Measurements from ENCODE around the gene BHMT2. TPM values are rescaled to one million over a fixed set of nuclear protein-coding genes. Genes with fewer than 3 reads are reported as not detected.

The BHMT2 gene
- polyA plus RNA-seq, 3 donors, result not detected

- Histone ChIP-seq H3K79me2 (ENCODE audit: insufficient read depth, low read length) (no peaks in the 10 kb centered on the region), H3K4me1 (ENCODE audit: control insufficient read depth in 1 of 2, insufficient read depth in 2 of 2, low read length in 2 of 2) (peaks cover 0 to 3% of the 10 kb centered on the region in 2 donors), H3K27me3 (ENCODE audit: control insufficient read depth in 2 of 2, insufficient read depth in 2 of 2, low read length in 2 of 2) (peaks cover 8 to 15% of the 10 kb centered on the region in 2 donors), H3K4me2 (replicated peaks; ENCODE audit: extremely low read depth, low read length, poor library complexity, severe bottlenecking) (no peak overlapping the region), H3K27ac (ENCODE audit: low read depth in 1 of 2, low read length in 2 of 2) (no peak overlapping the region), H4K20me1 (ENCODE audit: insufficient read depth, low read length) (no peaks in the 10 kb centered on the region), H3K9me3 (replicated peaks in 1 of 2; ENCODE audit: control insufficient read depth in 1 of 2, insufficient read depth in 1 of 2, low read length in 2 of 2) (no peaks in the 10 kb centered on the region), H3K36me3 (replicated peaks in 1 of 2; ENCODE audit: control insufficient read depth in 1 of 2, insufficient read depth in 2 of 2, low read length in 2 of 2) (no peaks in the 10 kb centered on the region), H3K4me3 (replicated peaks in 1 of 3; ENCODE audit: low read depth in 2 of 3, low read length in 3 of 3) (no peak overlapping the region), H3K9ac (ENCODE audit: insufficient read depth, low read length, poor library complexity, severe bottlenecking) (no peak overlapping the region), H2AFZ (ENCODE audit: insufficient read depth, low read depth, low read length, poor library complexity, severe bottlenecking) (no peak overlapping the region)
- intact Hi-C loops (cut with micrococcal nuclease), result loop anchor here in 1 of 2 donors (5.0 to 10.0 kb wide), 2 partner anchors 111 to 443 kb away; no protein-coding TSS in a partner anchor
- H3K9me3 Mint-ChIP-seq, result peaks cover 0 to 2% (median 0%) of the 10 kb centered on the region in 7 donors
- no peak for TF ChIP-seq CTCF (IDR thresholded peaks at IDR 0.05)
- peaks cover 7 to 25% (median 9%) of the 10 kb centered on the region in 3 donors for H3K27me3 Mint-ChIP-seq (ENCODE audit: low read depth in 3 of 3)
- H3K27ac Mint-ChIP-seq, result no peak overlapping the region
- DNase-seq, result no peak
- WGBS (ENCODE audit: insufficient coverage), result no CpG with 5 or more reads among the region's 4 CpGs
- no peak overlapping the region for H3K4me3 Mint-ChIP-seq
- H3K4me1 Mint-ChIP-seq, result peaks cover 16% of the 10 kb centered on the region
- H3K36me3 Mint-ChIP-seq, result no peaks in the 10 kb centered on the region
These were observed 47.8 kb upstream of the BHMT2 start for GRCh38 chr5:79021753-79022152.

- no peak overlapping the region for H2AFZ ChIP-seq (ENCODE audit: insufficient read depth, low read depth, low read length, poor library complexity, severe bottlenecking)
- H3K27me3 ChIP-seq (ENCODE audit: control insufficient read depth in 2 of 2, insufficient read depth in 2 of 2, low read length in 2 of 2), result peaks cover 6 to 15% of the 10 kb centered on the region in 2 donors
These were observed 46.8 kb upstream of the BHMT2 start for GRCh38 chr5:79022771-79023170.

More at GRCh38 chr5:79022771-79023170, 46.8 kb upstream of the BHMT2 start:
- no peaks in the 10 kb centered on the region for H3K36me3 Mint-ChIP-seq
- no peaks in the 10 kb centered on the region for H3K36me3 ChIP-seq (replicated peaks in 1 of 2; ENCODE audit: control insufficient read depth in 1 of 2, insufficient read depth in 2 of 2, low read length in 2 of 2)
- H3K4me1 ChIP-seq (ENCODE audit: control insufficient read depth in 1 of 2, insufficient read depth in 2 of 2, low read length in 2 of 2), result peaks cover 0 to 3% of the 10 kb centered on the region in 2 donors
- H3K4me2 ChIP-seq (replicated peaks; ENCODE audit: extremely low read depth, low read length, poor library complexity, severe bottlenecking), result no peak overlapping the region
- no peak overlapping the region for H3K9ac ChIP-seq (ENCODE audit: insufficient read depth, low read length, poor library complexity, severe bottlenecking)
- H3K4me3 Mint-ChIP-seq, result no peak overlapping the region
- TF ChIP-seq CTCF (IDR thresholded peaks at IDR 0.05), result no peak
- H3K4me3 ChIP-seq (replicated peaks in 1 of 3; ENCODE audit: low read depth in 2 of 3, low read length in 3 of 3), result no peak overlapping the region
- H3K27ac ChIP-seq (ENCODE audit: low read depth in 1 of 2, low read length in 2 of 2), result no peak overlapping the region
- no peak overlapping the region for H3K27ac Mint-ChIP-seq
- WGBS (ENCODE audit: insufficient coverage), result 100% methylated on average over 1 of the region's 2 CpGs
- H4K20me1 ChIP-seq (ENCODE audit: insufficient read depth, low read length), result no peaks in the 10 kb centered on the region
- no peaks in the 10 kb centered on the region for H3K79me2 ChIP-seq (ENCODE audit: insufficient read depth, low read length)
- H3K27me3 Mint-ChIP-seq (ENCODE audit: low read depth in 3 of 3), result peaks cover 8 to 27% (median 9%) of the 10 kb centered on the region in 3 donors
- DNase-seq, result no peak
- intact Hi-C loops (cut with micrococcal nuclease), result loop anchor here in 1 of 2 donors (5.0 to 10.0 kb wide), 2 partner anchors 110 to 442 kb away; no protein-coding TSS in a partner anchor
- peaks cover 16% of the 10 kb centered on the region for H3K4me1 Mint-ChIP-seq
- peaks cover 0 to 2% (median 0%) of the 10 kb centered on the region in 7 donors for H3K9me3 Mint-ChIP-seq
- H3K9me3 ChIP-seq (replicated peaks in 1 of 2; ENCODE audit: control insufficient read depth in 1 of 2, insufficient read depth in 1 of 2, low read length in 2 of 2), result no peaks in the 10 kb centered on the region
